Gastroesophageal sphincter (tissue), 4 donors: ENCODE measurements around the gene KCNN2. TPM values are rescaled to one million over a fixed set of nuclear protein-coding genes. Genes with fewer than 3 reads are reported as not detected.

Experiments
- ATAC-seq: fragments of 150-250 bp; one replicate; pipeline ENCODE4 v1.9.1; 2016; ENCODE audit warnings: mild to moderate bottlenecking, moderate library complexity
- H3K27ac ChIP-seq, 4 donors: fragments of 200-600 bp; sonication (generic) in 3 of 4; 1 replicate in 3 of 4; 2 replicates in 1 of 4; pipeline ENCODE4 v1.5.1; 2016 to 2019
- H3K27me3 ChIP-seq: fragments of 200-600 bp; sonication (generic); one replicate; pipeline ENCODE4 v1.5.1; 2019
- H3K36me3 ChIP-seq, 2 donors: fragments of 200-600 bp; sonication (generic); one replicate each; pipeline ENCODE4 v1.5.1; 2019; ENCODE audit warnings: control low read depth in 1 of 2
- H3K4me1 ChIP-seq, 3 donors: fragments of 200-600 bp; sonication (generic); 1 replicate in 2 of 3; 2 replicates in 1 of 3; pipeline ENCODE4 v1.5.1; 2016 to 2019; ENCODE audit warnings: control low read depth in 2 of 3
- H3K4me3 ChIP-seq, 2 donors: fragments of 200-600 bp; sonication (generic); one replicate each; pipeline ENCODE4 v1.5.1; 2019; ENCODE audit warnings: mild to moderate bottlenecking in 1 of 2, moderate library complexity in 1 of 2
- H3K9me3 ChIP-seq, 3 donors: fragments of 200-600 bp; sonication (generic); one replicate each; pipeline ENCODE4 v1.5.1; 2017 to 2019; ENCODE audit warnings: control low read depth in 2 of 3
- CTCF ChIP-seq, 4 experiments: fragments of 200-600 bp in 2 of 4; fragments of 450-650 bp in 2 of 4; sonication (generic) in 1 of 4; IDR thresholded peaks; one replicate each; pipeline ENCODE4 v1.5.1; 2017 to 2019; ENCODE audit warnings: antibody characterized with exemption in 4 of 4, mild to moderate bottlenecking in 2 of 4, moderate library complexity in 2 of 4
- EP300 ChIP-seq: sonication (generic); formaldehyde crosslinking; IDR thresholded peaks from one replicate; pipeline ENCODE4 v1.6.1; 2017; ENCODE audit warnings: antibody characterized with exemption, mild to moderate bottlenecking
- POLR2A ChIP-seq, 2 donors: fragments of 450-650 bp; IDR thresholded peaks; one replicate each; pipeline ENCODE4 v1.6.1; 2017; ENCODE audit warnings: antibody characterized with exemption in 2 of 2, mild to moderate bottlenecking in 2 of 2, moderate library complexity in 1 of 2
- POLR2AphosphoS5 ChIP-seq: sonication (generic); formaldehyde crosslinking; IDR thresholded peaks from one replicate; pipeline ENCODE4 v1.6.1; 2017; ENCODE audit warnings: antibody characterized with exemption
- WGBS, 2 donors: methylation state at CpG; one replicate each; pipeline ENCODE4 v1.1.5; 2018; ENCODE audit warnings: low coverage in 1 of 2; 5-methylcytosine and 5-hydroxymethylcytosine counted together
- total RNA-seq, 4 donors: library from RNA; depleted of rRNA; stranded (reverse); fragments of >200 nt; gene quantifications; one replicate each; pipeline ENCODE4 v1.1.0, GENCODE V29; 2016

The KCNN2 gene
- total RNA-seq, 4 donors from 2014 or later: 2.8 to 7.8 (median 3.5) TPM

GRCh38 chr5:114327987-114328386 is 33.9 kb upstream of the KCNN2 start:
- no peaks in the 10 kb centered on the region for H3K36me3 ChIP-seq
- no peak overlapping the region for H3K4me3 ChIP-seq
- no peak for ATAC-seq
- H3K4me1 ChIP-seq: peaks cover 0 to 5% (median 0%) of the 10 kb centered on the region in 3 donors
- H3K27me3 ChIP-seq: no peaks in the 10 kb centered on the region
- H3K9me3 ChIP-seq: no peaks in the 10 kb centered on the region
- WGBS, 2 donors: 57 to 82% methylated on average over 2 to 3 of the region's 3 CpGs
- H3K27ac ChIP-seq: no peak overlapping the region
- TF ChIP-seq POLR2AphosphoS5 (no peak), CTCF (IDR thresholded peaks at IDR 0.05) (no peak), EP300 (no peak), POLR2A (IDR thresholded peaks at IDR 0.05) (no peak)

GRCh38 chr5:114330916-114331531 is 30.8 kb upstream of the KCNN2 start:
- H3K9me3 ChIP-seq: no peaks in the 10 kb centered on the region
- H3K36me3 ChIP-seq: no peaks in the 10 kb centered on the region
- H3K27ac ChIP-seq: no peak overlapping the region
- H3K4me1 ChIP-seq: peaks cover 0 to 5% (median 0%) of the 10 kb centered on the region in 3 donors
- TF ChIP-seq POLR2AphosphoS5 (no peak), CTCF (IDR thresholded peaks at IDR 0.05) (no peak), POLR2A (IDR thresholded peaks at IDR 0.05) (no peak), EP300 (no peak)
- H3K4me3 ChIP-seq: no peak overlapping the region
- H3K27me3 ChIP-seq: no peaks in the 10 kb centered on the region
- ATAC-seq: no peak
- 89 to 97% methylated on average over 6 to 7 of the region's 7 CpGs for WGBS, 2 donors

- Histone ChIP-seq H3K4me3 (no peak overlapping the region), H3K4me1 (peaks cover 0 to 5% (median 0%) of the 10 kb centered on the region in 3 donors), H3K9me3 (no peaks in the 10 kb centered on the region), H3K27ac (no peak overlapping the region), H3K36me3 (no peaks in the 10 kb centered on the region), H3K27me3 (no peaks in the 10 kb centered on the region)
- no peak for ATAC-seq
- TF ChIP-seq POLR2AphosphoS5: no peak
- no peak for TF ChIP-seq CTCF (IDR thresholded peaks at IDR 0.05)
- no peak for TF ChIP-seq POLR2A (IDR thresholded peaks at IDR 0.05)
- TF ChIP-seq EP300: no peak
Observed at GRCh38 chr5:114332493-114332892, 29.4 kb upstream of the KCNN2 start.

- H3K27me3 ChIP-seq: no peaks in the 10 kb centered on the region
- 33 to 56% methylated on average over 4 to 5 of the region's 5 CpGs for WGBS, 2 donors
- no peak overlapping the region for H3K4me3 ChIP-seq
- H3K36me3 ChIP-seq: no peaks in the 10 kb centered on the region
- H3K4me1 ChIP-seq: peaks cover 0 to 5% (median 0%) of the 10 kb centered on the region in 3 donors
- no peaks in the 10 kb centered on the region for H3K9me3 ChIP-seq
- H3K27ac ChIP-seq: no peak overlapping the region
- TF ChIP-seq POLR2A (IDR thresholded peaks at IDR 0.05): no peak
- no peak for TF ChIP-seq EP300
- TF ChIP-seq CTCF (IDR thresholded peaks at IDR 0.05): no peak
- TF ChIP-seq POLR2AphosphoS5: no peak
- no peak for ATAC-seq
Observed at GRCh38 chr5:114332925-114333324, 28.9 kb upstream of the KCNN2 start.

- peaks cover 0 to 13% (median 0%) of the 10 kb centered on the region in 3 donors for H3K9me3 ChIP-seq
- no peak overlapping the region for H3K27ac ChIP-seq
- H3K4me1 ChIP-seq: peaks cover 0 to 5% (median 0%) of the 10 kb centered on the region in 3 donors
- WGBS, 2 donors: 38 to 67% methylated on average over 1 of the region's 1 CpG
- TF ChIP-seq EP300 (no peak), CTCF (IDR thresholded peaks at IDR 0.05) (no peak), POLR2AphosphoS5 (no peak), POLR2A (IDR thresholded peaks at IDR 0.05) (no peak)
- H3K36me3 ChIP-seq: no peaks in the 10 kb centered on the region
- no peaks in the 10 kb centered on the region for H3K27me3 ChIP-seq
- H3K4me3 ChIP-seq: no peak overlapping the region
- ATAC-seq: no peak
Observed at GRCh38 chr5:114335391-114335790, 26.5 kb upstream of the KCNN2 start.
